Activated CD4-positive, alpha-beta T cell treated with anti-CD3 and anti-CD28 coated beads, Interleukin-10, Interleukin-2, amounts not matched to agents 100 ng/mL and 50 ng/mL, durations not matched to agents 16 hours and 8 hours (primary cell): ENCODE results near the gene SLC7A14.

ENCODE experiments used
- DNase-seq: peaks from one replicate; pipeline ENCODE4 v3.0.0-alpha.2; 2020

The SLC7A14 gene

DNA sequence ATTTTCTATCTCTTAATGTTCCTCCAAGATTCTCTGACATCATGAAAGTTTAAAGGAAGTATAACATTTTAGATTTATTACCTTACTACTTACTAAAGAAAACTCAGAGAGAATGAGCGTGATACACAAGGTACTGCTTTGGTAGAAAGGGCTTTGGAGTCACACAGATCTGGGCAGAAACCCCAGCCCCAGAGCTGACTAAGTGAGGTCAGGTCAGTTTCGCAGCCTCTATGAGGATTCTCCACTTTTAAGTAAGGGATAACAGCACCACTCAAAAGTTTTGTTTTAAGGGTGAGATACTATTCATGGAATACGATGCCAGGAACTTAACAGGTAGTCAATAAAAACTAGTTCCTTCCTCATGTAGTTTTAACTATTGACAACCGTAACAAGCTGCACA is 91.1 kb downstream of the SLC7A14 start:
- DNase-seq, result no peak

DNA sequence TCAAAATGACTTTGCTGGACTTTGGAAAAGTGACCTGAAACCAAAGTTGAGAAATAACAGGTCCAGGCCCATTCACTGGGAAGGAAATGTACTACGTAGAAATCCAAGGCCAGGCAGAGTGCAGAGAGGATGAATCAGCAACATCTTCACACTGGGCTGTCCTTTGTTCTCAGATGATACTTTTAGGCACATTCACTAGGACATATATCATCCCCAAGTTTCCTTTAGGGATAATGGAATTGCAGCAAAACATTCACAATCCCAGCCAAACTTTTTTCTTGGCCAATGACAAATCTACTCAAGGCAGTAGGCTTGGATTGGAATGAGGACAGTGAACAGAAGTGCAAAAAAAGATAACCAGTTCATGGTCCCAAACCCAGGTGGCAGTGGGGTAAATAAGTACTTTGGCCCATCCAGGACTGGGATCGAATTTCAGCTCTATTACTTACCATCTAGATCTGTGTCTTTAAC is 92.1 kb downstream of the SLC7A14 start:
- DNase-seq, result no peak

DNA sequence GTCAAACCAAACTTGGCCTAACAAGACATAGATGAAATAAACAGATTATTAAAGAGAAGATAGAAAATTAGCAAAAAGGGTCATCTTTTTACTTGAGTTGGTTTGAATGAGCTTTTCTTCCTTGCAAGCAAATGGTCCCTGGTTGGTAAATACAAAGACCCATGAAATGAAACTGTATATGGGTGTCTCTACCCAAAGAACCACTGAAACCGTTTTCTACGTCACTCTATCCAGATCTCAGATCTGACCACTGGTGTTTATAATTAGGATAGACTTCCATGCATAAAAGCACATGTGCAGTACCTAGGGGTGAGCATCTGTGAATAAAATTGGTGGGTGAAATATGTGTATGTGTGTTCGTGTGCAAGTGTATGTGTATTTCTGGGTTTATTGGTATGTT is 94.0 kb downstream of the SLC7A14 start:
- no peak for DNase-seq

DNA sequence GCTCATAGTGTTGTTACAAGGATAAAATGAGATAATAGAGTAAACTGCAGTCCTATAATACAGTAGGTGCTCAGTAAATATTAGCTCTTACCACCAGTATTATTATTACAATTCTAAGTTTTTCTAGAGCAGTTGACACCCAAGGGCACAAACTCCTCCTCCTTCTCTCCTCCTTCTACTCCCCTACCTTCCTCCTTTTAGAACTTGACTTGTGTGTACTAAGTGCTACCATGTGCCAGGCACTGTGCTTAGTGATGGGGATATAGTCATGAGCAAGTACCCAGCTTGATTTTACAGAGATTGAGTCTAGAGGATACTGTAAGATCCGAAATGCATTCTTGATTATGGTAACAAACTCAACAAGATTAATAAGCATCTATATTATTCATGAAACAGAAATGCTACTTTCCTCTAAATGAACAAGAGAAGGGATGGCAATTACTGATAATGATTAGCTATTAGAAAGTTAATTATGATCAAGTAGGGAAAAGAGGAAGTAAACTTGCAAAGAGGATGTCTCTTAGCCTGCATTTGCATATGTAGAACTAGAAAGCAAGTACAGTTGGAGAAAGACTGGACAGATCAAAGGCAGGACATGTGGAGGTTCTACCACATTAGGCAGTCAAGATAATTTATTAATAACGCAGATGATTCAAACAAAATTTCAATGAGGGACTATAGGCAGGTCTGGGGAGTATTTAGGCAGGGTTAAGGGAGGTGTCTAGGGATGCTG is 94.9 kb downstream of the SLC7A14 start:
- DNase-seq, result no peak

DNA sequence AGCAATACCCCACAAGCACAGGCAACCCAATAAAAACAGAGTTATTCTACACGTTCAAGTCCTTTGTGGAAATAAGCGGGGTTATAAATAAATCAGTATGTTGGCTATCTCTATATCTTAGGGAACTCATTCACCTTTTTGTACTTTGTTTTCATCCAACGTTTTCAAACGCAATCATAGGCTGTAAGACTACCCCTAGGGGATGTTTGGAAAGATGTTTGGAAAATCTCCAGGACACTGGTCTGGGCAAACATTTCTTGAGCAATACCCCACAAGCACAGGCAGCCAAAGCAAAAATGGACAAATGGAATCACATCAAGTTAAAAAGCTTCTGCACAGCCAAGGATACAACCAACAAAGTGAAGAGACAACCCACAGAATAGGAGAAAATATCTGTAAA is 97.1 kb downstream of the SLC7A14 start:
- no peak for DNase-seq

DNA sequence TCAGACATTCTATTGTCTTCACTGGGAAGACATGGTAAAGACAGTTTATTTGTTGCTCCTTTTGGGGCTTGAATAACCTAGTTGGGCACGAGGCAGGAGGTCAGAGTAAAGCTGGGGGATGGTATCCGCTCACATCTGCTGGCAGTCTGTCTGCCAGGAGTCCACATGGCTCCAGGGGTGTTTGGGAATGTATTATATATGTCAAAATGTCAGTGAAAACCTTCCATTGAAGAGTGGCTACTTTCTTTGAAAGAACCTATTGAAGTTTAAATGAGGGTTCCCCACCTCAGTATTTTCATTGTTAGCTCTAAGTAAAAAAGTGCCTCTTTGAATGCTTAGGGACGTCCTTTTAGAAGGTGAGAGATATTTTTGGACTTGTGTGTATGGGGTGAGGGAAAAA is 98.8 kb downstream of the SLC7A14 start:
- no peak for DNase-seq

DNA sequence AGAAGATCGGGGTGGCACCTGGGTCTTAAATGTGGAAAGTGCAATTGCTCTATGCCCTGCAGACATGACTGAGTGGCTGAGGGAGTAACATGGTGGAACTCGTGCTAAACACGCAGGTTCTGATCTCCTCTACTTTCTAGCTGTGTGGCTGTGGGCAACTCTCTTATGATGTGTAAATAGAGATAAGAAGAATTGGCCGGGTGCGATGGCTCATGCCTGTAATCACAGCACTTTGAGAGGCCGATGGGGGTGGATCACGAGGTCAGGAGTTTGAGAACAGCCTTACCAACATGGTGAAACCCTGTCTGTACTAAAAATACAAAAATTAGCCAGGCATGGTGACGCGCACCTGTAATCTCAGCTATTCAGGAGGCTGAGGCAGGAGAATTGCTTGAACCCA is 99.5 kb downstream of the SLC7A14 start:
- DNase-seq, result no peak

DNA sequence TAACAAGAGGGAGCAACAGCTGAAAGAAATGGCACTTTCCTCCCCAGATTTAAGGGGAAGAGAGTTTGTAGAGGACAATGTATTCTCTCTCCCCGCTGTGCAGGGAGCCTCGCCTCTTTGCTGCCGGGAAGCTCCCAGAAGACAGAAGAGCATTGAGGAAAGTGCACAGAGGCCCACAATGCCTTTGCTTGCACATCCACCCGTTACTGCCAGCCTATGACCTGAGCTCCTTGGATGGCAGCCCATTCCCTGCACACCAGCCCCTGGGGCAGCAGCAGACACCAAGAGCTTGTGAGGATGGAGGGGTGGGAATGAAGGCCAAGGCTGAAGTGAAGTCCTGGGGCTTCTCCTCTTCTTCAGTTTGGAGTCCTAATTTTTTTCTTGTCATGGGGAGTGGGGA is 100.2 kb downstream of the SLC7A14 start:
- no peak for DNase-seq

DNA sequence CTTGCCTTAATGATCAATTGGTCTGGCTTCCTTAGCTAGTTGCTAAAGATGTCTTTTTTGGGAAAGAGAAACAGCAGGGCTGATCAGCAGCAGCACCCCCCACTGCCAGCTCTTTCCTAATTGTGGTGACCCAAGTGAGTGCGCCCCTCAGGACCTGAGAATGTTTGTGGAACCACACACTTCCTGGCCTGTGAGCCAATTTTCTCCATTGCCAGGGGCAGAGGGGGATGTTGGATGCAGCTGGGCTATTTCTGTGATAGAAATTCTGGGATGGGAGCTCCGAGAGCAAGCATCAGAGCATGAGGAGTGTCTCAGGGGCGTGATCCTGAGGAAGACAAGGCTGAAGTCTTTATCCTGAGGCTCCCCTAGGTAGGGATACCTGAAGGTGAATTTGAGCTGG is 100.6 kb downstream of the SLC7A14 start:
- DNase-seq, result no peak

DNA sequence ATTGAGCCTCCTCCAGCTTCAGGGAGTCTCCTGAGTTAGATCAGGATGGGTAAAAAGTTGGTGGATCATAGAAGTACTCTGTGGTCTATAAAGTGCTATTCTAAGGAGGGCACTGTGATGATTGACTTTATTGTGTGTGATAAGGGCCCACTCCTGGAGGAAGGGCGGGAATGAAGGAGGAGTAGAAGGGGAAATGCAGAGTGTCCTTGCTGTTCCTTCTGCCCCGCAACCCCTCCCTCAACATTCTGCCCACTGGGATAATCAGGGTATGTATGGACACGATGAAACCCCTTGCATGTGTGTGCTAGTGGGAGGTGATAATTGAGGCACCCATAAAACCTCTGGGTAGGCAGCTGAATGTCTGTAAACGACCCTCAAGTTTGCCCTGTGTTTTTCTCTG is 101.0 kb downstream of the SLC7A14 start:
- no peak for DNase-seq

DNA sequence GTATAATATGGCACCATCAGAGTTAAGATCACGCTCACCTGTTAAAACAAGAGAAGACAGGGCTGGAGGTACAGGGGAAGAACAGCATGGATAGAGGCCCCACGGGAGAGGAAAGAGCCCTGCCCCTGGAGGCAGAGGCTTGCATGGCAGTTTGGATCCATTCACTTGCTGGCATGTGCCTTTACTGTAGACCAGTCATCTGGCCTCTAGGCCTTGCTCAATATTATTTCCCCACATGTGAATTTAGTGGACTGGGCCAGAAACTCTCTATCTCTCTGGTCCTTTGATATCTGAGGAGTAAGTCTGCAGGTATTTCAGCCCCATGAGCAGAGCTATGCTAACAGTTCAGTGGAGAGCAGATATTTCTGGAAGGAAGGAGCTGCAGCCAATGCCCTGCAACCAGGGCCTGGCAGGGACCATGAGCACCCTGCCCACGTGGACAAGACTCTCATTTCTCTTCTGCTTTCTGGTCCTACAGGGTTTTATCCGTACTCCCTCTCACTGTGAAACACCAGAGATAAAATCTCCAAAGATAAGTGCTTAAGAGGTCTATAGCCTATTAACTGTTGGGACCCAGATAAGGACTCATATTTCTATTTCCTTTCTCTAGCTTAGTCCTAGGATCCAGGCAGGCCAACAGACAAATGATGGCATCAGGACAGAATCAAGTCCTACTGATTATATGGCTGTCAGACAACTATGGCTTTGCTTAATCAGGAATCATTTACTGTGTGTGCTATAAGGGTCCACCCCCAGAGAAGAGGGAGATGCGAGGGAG is 102.2 kb downstream of the SLC7A14 start:
- no peak for DNase-seq

DNA sequence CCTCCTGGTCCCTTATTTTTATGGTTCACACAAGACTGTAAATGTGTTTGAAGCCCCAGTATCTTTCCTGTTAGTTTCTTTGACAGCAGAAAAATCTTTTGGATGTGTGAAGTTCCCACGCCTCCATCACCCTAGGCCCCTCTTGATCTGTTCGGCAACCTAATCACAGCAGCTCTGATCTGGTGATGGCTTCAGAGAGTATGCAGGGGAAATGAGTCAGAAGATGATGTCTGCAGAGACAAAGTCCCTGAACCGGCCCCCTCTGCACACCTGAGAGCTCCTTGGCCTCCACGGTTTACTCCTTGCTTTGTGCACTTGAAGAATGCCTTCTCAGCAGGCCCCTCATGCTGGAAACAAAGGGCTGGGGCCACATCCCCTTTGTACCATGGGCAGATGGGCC is 103.7 kb downstream of the SLC7A14 start:
- DNase-seq, result no peak

DNA sequence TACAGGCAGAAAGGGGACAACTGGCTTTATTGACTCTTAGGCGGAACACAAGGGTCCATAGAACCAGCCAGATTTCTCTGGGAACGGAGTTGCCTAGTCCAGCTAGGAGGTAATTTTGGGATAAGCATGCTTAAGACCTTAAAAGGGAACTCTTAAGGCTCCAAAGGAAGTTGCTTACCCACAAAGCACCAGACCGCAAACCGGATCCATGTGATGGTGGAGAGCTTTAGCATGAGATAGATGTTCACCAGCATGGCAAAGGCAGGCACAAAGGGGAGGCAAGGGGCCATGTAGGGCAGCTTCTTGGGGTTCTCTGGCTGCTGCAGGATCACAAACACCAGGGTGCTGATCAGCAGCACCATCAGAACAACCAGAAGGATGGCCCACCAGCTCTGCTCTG is 105.8 kb downstream of the SLC7A14 start:
- DNase-seq, result no peak

DNA sequence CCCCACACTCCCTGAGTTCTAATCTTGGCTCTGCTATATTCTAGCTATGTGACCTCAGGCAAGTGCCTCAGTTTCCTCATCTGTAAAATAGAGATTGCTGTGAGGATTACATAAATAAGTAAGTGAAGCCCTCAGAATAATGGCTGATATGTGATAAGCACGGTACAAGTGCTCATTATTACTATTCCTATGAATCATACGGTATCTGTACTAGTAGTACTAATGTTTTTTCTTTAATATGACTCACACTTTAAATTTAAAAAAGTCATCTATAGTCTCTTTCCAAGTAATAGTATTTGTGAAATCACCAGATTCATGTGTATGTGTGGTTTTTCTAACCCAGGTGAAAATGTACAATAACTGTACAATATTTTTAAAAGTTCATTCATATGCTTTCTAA is 108.5 kb downstream of the SLC7A14 start:
- DNase-seq, result peak; percentile 21

DNA sequence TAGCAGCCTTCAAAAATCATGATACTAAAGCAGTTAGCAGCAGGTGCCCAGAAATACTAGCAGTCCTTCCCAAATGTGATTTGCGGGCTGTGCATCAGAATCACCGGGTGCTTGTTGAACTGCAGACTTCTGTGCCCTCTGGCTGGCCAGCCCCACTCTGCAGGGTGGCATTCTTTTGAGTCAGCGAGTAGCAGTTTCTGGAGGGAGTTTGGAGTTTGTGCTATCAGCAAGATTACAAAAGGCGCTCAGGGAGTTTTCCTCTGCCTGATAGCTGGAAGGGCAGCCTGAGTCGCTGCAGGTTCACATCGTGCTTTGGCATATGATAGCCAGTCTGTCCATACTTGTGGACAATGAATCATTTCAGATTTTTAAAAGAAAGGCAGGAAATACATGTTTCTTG is 109.6 kb downstream of the SLC7A14 start:
- no peak for DNase-seq

DNA sequence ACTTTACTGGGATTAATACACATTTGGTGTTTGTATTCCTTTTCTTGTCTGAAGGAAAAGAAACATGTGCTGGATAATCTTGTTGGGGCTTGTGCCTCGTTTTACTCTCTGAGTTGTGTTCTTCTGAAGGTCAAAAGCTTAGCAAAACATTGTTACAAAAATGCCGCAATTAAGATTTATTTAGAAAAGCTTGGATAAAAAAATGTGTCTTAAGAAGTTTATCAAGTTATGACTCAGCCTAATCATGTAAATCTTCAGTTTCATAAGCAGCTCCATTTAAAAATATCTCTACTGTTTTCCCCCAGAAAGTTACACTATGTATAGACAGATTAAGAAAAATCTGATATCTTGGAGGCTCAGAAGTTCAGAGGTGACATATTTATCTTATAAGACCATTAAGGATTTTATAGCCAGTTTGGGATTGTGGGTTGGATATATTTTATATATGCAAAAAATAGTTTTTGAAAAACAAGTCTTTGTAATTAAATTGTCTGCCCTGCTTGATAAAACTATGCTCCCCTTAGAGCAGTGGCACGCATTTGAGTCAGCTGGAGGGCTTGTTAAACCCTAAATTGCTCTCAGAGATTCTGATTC is 110.7 kb downstream of the SLC7A14 start:
- no peak for DNase-seq

DNA sequence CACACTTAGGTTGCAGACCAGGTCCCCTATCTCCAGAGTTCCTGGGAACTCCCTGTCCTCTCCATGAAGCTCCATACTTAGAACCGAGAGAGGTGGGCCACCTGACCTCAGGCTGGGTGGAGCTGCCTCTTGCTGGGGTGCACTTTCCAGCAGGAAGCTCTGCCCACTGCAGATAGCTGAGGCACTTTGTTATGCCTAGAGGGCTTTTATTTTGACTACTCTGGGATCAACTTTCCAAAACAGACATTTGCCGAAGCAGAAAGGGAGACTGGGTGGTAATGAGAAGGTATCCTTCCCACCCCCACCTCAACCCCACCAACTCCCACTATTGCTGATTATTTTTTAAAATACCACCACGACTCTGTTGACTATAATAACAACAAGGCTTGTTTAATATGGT is 112.5 kb downstream of the SLC7A14 start:
- no peak for DNase-seq

DNA sequence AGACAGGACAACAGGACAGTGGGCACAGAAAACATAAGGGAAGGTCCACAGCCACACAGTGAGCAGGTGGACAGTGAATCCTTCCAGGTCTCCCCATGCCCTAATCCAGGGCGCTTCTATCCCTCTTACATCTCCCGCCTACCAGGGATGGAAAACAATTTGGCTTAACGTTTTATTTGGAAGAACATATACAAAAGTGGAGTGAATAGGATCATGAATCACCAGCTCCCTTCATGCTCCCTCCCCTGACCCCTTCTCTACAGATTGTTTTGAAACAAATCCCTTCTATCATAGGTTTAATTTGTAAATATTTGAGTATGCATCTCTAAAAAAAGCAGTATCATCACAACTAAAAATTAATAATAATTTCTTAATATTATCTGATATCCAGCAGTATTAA is 114.7 kb downstream of the SLC7A14 start:
- no peak for DNase-seq

DNA sequence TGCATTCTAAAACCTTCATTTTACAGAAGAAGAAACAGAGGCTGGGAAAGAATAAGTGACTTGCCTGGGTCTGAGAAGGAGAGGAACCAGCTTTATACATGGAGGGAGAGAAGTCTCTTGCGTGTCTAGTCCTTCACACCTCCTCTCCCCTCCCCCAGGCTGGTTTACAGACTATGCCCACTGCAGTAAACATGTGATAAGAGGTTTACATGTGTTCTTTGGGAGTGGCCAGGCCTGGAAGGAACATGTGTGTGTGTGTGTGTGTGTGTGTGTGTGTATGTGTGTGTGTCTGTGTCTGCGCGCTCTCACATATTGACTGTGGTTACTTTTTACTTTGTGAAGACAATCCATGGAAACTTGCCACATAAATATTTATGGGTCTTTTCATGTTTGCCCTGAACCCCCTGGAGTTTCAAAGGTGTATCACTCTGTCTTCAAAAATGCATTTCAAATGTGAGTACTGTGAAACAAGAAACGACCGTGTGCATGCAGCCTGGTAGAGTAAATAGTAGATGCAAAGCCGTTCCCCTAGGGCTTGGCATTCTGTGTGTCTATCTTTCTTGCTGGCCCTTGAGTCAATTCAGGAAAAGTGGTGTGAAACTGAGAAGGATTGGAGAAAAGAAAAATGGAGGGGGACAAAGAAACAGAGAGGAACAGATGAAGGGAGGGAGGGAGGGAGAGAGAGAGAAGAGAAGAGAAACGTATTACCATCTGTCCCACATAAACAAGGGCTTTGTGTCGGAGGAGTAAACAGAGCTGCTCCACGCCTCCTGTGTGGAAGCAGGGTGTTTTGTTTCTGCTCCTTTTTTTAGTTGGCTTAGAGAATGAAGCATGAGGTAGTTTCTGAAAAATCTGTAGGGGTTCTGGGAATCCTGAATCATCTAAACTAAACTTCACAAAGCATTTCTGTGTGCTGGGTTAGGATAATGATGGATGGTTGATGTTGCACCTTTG is 115.5 kb downstream of the SLC7A14 start:
- DNase-seq, result no peak

DNA sequence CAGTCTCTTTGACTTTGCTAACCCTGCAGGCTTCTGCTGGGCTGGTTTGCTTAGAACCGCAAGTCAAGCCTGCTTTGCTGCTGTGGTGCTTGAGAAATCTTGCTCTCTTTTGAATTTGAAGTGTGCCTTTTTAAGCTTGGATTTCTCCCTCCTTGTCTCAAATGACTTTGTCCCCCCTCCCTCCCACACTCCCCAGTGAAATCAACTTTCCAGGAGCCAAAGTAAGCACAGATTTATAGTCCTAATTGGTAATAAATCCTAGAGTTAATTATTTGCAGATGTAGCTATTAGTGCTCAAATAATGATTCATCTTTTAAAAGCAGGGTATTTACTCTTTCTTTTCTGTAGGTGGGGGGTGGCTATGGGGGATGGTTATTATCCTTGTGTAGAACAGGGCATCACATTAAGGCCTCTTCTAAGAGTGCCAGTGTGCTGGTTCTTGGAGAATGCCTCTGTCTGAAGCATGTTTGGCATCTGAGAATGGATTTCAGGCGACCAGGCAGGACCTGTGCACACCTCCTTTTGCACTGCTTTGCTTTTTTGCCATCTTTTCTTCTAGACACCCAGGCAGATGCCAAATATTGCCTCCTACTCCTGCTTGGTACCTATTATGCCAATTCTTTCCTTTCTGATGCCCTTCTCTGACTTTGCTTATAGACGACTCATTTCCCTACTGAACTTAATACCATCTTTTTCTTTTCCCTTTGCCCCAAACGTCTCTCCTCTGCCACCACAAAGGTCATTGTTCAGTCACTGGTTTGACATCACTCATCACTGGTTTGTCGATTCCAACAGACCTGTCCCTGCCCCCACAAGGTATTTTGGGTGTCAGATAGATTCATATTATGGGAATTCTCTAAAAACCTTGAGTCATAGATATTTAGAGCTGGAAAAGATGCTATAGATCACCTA is 116.5 kb downstream of the SLC7A14 start:
- DNase-seq, result no peak

DNA sequence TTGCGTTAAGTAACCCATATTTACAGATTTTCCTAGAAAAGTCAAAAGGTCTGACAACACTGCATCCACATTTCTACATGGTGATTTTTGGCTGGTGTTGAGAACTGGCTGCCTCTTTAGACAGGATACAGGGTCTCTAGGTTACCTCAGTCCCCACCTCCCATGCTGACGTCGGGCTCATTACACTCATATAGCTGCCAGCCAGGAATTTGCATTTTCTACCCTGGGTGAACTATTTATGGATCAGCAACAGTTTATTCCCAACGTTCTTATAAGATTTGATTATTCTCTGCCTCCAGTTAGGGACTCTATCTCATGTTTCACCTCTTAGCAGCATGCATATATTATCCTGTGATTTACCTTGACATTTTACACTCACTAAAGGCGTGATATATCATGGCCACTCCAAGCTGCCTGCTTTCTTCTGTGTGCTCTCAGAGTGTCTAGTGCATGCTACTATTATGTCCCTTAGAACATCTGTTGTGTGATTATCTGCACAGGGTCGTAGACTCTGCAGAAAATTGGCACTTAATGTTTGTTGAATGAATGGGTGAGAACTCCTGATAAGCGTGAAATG is 118.2 kb downstream of the SLC7A14 start:
- DNase-seq, result no peak
